Measurements from ENCODE around the gene HSPB7.
"Not testable (repeated sequence)": the region's sequence is repeated elsewhere in the genome, so short reads cannot be mapped to it uniquely, and the experiment has no call there.

DNA sequence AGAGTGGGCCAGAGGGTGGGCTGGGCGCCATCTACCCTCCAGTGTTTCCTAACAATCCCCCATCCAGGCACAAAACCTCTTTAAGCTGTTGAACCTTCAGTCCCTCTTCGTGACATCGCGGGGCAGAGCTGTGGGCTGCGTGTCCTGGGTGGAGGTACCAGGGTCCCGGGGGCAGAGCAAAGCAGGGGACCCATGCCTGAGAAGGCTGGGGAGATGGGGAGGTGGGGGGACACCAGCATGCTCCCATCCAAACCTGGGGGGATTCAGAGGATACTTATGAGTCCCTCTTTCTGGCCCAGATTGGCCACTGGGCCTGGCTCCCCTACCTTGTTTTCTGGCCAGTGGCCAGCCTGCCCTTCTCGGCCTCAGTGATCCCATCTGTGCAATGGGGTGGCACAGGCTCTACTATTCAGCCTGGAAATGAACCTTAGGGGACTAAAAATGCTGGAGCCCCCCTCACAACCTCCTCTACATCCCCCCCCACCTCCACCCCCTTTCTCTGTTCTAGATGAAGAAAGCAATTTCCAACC is 15.3 kb upstream of the HSPB7 start:
- TF ChIP-seq POLR2AphosphoS5 (IDR thresholded peaks at IDR 0.05; ENCODE audit: borderline replicate concordance, low read depth, low read length); FOXP2 (optimal IDR thresholded peaks at IDR 0.05; ENCODE audit: control extremely low read depth, extremely low read length, insufficient read depth): not testable (repeated sequence)
